ENCODE measurements around the gene ZNF502.
"Not testable (repeated sequence)": the region's sequence is repeated elsewhere in the genome, so short reads cannot be mapped to it uniquely, and the experiment has no call there.

ZNF502 gene

DNA sequence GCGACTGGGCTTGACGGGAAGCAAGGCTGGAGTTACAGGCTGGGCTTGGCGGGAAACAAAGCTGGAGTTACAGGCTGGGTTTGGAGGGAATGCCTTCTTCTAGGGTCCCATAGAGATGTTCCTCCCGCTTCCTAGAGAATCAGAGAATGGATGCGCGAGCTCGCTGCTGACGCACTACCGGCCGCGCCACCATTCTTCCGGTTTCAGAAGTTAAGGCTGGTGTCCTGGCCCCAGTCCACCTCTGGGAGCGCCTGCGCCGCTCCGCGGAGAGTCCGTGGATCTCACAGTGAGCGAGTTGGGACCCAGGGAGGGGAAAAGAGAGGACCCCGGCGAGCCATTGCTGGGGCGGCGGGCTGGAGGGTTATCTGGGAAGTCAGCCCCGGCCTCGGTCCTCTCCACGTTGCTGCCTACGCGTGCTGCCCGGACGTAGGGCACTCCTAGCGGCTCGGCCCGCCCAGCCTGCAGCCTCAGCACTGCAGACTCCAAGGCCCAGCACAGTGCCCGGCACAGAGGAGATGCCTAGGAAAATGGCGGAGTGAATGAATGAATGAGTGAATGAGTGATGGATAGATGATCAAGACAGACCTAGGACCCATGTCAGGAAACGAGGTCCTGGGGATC, at the start of gene ZNF502:
TSS of gene ZNF502 (plus strand) at position 206 of the 621 bp plus-strand sequence. CDS start 7,602 bp downstream, outside the sequence.
- DNase-seq (ENCODE audit: low spot score) = peak; percentile 67

DNA sequence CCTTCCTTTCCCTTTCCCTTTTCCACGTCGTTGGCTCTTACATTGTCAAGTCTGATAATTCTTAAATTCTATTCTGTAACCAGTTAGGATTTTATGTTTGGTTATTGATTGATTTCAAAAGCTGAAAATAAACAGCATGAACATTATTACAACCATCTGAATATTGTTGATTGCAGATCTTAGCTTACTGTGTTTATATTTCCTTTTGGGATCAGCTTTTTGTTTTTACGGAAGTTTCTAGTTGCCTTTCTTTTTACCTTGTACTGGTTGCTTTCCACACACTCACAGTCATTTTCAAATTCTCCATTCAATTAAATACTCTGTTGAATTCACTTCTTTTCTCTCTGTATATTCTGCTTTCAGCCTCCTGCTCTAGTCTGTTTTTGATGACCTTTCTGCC, 47.3 kb upstream of the ZNF502 start:
- DNase-seq (ENCODE audit: low spot score) = no peak

DNA sequence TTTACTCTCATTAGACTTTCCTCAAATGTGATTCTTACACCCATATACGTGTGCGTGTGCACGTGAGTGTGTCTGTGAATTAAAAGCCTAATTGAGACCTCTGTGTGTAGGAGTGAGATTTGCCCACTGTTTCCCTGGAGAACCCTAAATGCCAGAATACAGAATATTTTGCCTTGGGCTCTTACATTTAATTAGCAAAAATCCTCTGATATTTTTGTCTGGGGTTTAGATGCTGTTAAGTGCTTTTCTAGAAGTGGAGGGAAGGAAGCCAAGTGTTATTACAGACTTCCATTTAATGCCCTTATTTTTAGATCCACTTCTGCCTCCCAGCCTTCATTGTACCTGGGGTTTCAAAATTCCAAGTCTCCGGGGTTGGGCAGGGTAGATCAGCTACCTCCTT, 46.1 kb upstream of the ZNF502 start:
- DNase-seq (ENCODE audit: low spot score) = no peak

DNA sequence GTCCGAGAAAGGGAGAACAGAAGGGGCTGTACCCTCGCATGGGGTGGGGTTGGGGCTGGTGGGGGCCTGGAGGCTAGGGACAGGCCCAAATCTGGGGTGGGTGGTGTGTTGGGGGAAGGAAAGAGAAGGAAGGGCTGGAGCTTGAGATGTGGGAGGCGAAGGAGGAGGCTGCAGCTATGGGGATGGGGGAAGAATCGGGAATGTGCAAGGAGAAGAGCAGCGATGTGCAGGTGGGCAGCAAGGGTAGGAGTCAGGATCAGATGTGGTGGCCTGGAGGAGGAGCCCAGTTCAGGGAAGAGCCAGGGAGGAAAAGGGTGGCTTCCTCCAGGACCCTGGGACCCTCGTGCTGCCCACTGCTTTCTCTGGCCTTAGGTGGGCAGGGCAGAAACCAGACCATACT, 42.7 kb upstream of the ZNF502 start:
- DNase-seq (ENCODE audit: low spot score) = no peak

DNA sequence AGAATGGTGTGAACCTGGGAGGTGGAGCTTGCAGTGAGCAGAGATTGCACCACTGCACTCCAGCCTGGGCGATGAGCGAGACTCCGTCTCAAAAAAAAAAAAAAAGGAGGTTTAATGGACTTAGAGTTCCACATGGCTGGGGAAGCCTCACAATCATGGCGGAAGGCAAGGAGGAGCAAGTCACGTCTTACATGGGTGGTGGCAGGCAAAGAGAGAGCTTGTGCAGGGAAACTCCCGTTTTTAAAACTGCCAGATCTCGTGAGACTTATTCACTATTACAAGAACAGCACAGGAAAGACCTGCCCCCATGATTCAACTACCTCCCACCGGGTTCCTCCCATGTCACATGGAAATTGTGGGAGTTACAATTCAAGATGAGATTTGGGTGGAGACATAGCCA, 39.0 kb upstream of the ZNF502 start:
- not testable (repeated sequence) for DNase-seq (ENCODE audit: low spot score)

DNA sequence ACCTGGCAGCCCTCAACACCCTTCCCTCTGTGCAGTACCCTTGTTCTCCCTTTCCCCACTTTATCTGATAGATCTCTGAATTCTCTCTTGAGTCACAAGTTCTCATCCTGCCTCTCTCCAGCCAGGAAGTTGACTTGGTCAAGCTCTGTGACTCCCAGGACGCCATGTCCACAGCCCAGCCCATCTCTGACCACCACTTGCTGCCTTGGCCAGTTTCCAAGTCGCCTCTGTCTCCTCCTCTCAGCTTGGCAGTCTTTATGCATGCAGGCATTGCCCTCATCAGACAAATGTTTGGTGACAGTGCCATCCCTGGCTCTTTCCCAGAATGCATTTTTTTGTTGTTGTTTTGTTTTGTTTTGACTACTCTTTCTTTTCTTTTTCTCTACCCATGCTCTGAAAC, 38.2 kb upstream of the ZNF502 start:
- DNase-seq (ENCODE audit: low spot score) = no peak

DNA sequence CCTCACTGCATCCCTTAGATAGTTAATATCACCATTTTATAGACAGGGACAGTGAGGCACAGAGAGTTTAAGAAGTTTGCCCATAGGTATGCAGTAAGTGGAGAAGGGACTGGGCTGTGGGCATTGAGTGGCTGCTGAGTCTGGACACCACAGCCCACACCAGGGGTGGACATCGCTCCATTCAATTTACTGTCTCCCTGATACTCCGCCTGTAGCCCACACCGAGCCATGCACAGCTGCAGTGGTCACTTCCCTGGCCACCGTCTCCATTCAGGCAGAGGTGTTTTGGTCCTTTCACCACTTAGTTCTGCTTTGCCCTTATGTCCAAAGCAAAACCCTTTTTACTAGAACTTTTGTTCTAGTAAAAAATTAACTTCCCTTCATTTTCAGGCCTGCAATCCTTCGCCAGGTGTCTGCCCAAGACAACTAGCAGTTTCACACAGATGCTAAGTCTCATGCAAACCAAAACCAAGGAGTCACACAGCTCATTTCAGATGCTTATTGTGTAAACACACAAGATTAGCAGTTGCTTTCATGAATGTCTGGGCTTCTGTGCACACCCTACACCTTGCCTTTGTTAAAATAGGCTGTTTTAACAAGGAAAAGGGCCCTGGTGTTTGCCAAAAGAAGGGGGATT, 33.9 kb upstream of the ZNF502 start:
- no peak for DNase-seq (ENCODE audit: low spot score)

DNA sequence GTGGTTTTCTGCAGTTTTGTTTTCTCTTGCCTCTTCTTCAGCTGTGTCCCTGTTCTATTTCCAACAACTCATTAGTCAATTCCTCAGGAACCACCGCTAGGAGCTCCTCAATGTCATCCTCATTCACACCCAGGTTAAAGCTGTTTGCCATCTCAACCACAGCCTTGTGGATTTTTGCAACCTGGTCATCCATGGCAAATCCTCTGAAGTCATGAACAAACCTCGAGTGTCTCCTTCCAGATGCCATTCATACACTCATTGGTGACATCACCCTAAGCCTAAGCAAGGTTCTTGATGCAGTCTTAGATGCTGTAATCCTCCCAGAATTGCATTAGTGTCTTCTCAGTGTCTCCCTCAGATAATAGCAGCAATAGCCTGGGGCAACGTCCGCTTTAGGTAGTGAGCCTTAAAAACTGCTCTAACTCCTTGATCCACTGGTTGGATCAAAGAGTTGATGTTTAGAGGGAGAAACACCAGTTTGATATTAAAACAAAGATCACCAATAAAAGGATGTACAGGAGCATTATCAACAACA, 31.5 kb upstream of the ZNF502 start:
- DNase-seq (ENCODE audit: low spot score) = no peak

DNA sequence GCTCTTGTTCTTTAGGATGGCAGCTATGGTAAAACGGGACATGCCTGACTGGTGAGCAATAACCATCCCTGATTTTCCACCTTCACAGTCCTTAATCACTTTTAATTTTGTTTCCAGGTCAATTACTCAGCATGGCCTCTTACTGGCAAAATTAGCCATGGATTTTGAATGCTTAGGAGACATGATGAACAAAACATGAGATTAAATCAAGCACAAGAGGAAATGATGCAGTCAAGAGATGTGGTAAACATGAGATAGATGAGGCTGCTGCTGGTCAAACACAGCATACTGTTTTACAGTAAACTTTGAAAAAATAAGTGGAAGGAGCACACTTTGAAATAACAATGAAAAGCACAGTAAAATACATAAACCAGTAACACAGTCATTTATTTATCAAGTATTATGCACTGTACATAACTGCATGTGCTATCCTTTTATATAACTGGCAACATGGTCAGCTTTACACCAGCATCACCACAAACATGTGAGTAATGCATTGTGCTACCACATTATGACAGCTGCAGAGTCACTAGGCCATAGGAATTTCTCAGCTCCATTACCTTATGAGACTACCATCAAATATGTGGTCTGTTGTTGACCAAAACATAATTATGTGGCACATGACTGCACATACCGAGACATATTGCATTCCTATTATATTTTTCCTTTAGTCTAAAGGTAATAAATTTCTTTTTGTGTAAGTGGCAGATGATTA, 30.1 kb upstream of the ZNF502 start:
- no peak for DNase-seq (ENCODE audit: low spot score)

DNA sequence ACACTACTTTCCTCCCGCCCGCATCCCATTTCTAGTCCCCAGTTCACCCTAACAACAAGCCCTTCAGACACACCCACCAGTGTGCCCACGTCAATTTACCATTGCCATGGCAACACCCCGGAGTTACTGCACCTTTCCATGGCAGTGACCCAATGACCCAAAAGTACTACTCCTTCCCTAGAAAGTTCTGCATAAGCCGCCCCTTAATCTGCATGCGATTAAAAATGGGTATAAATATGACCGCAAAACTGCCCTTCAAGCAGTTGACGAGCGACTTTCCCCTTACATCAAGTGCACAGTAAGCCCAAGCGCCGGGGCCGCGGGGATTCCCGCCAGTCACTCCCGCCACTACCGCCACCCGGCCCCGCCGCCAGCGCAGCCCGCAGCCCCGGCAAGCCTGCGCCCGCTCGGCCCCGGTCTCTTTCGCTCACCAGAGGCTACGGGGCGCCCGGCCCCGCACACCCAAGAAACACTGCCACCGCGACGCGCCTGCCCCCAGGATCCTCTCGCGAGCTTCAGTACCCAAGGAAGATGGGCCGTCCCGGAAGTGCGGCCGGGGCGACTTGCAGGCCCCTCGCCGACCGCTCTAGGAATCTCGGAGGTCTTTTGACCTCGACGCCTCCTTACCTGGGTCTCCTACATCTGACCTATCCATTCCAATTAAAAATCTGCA, 27.2 kb upstream of the ZNF502 start:
- DNase-seq (ENCODE audit: low spot score) = peak; percentile 31

DNA sequence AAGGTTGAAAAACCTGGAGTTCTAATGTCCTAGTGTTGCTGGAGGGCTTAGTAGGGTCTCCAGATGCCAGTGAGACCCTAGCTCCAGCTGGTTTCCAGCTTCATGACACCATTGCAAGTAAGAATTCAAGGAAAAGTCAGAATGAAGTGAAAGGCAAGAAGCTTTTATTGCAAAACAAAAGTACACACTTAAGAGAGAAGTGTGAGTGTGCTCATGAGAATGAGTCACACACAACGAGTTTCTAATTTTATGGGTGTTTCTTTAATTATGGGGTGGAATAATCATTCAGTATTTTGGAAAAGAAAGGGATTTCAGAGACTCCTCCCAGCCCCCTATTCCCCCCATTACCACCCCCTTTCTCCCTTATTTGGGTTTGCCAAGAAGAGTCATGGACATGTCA, 24.6 kb upstream of the ZNF502 start:
- no peak for DNase-seq (ENCODE audit: low spot score)

DNA sequence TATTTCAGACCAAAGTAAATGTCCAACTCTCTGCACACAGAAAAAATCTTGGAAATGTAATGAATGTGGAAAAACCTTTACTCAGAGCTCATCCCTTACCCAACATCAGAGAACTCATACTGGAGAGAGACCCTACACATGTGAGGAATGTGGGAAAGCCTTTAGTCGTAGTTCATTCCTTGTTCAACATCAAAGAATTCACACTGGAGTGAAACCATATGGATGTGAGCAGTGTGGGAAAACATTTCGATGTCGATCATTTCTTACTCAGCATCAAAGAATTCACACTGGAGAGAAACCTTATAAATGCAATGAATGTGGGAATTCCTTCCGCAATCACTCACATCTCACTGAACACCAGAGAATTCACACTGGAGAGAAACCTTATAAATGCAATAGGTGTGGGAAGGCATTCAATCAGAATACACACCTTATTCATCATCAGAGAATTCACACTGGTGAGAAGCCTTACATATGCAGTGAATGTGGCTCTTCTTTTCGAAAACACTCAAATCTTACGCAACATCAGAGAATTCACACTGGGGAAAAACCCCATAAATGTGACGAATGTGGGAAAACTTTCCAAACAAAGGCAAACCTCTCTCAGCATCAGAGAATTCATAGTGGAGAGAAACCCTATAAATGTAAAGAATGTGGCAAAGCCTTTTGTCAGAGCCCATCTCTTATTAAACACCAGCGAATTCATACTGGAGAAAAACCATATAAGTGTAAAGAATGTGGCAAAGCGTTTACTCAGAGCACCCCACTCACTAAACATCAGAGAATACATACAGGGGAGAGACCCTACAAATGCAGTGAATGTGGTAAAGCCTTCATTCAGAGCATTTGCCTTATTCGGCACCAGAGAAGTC, 9.0 kb downstream of the ZNF502 start:
- DNase-seq (ENCODE audit: low spot score) = no peak

DNA sequence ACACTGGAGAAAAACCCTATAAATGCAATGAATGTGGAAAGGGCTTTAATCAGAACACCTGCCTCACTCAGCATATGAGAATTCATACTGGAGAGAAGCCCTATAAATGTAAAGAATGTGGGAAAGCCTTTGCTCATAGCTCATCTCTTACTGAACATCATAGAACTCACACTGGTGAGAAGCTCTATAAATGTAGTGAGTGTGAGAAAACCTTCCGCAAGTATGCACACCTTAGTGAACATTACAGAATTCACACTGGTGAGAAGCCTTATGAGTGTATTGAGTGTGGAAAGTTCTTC, 9.6 kb downstream of the ZNF502 start:
- no peak for DNase-seq (ENCODE audit: low spot score)

DNA sequence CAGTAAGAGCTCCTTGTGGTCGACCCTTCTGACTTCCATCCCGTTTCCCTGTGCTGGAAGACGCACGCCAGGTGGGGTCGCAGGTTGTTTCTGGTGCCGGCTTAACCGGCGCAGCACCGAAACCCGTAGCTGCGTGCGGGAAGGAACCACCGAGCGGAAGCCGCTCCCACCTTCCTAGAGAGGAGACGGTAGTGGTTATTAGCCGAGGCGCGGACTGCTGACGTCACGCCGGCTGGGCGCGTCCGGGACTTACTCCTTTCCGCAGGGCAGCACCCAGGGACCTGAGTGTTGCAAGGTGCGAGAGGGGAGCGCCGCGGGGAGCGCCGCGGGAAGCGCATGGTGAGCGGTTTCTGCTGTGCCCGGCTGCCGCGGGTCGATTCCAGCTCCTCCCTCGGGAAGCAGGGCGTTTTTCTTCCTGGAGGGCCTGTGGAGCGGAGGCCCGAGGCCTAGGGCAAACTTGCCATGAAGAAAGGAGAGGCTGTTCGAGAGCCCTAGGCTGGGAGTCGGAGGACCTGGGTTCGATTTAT, 17.0 kb downstream of the ZNF502 start, which contains the start of gene ZNF501:
TSS of gene ZNF501 (plus strand) at position 252 of the 527 bp plus-strand sequence. CDS start 4,787 bp downstream, outside the sequence.
- peak; percentile 46 for DNase-seq (ENCODE audit: low spot score)

DNA sequence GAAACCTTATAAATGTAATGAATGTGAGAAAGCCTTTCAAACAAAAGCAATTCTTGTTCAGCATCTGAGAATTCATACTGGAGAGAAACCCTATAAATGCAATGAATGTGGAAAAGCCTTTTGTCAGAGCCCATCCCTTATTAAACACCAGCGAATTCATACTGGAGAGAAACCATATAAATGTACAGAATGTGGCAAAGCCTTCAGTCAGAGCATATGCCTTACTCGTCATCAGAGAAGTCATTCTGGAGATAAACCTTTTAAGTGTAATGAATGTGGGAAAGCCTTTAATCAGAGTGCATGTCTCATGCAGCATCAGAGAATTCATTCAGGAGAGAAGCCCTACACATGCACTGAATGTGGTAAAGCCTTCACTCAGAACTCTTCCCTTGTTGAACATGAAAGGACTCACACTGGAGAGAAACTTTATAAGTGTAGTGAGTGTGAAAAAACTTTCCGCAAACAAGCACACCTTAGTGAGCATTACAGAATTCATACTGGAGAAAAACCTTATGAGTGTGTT, 22.2 kb downstream of the ZNF502 start:
- no peak for DNase-seq (ENCODE audit: low spot score)

DNA sequence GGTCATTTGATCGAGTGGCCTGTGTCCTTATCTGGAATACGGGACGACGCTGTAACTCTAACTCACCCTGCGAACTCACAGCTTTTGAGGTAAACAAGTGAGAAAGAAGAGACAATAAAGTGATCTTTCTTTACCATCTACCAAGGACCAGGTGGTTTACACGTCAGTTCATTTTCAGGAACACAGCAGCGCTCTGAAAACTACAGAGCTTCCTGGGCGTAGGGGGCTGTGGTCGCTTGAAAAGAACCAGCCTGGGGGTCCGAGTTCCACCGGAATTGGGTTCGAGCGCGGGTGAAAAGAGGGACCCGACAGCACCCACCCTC, 48.6 kb downstream of the ZNF502 start:
- DNase-seq (ENCODE audit: low spot score) = no peak

DNA sequence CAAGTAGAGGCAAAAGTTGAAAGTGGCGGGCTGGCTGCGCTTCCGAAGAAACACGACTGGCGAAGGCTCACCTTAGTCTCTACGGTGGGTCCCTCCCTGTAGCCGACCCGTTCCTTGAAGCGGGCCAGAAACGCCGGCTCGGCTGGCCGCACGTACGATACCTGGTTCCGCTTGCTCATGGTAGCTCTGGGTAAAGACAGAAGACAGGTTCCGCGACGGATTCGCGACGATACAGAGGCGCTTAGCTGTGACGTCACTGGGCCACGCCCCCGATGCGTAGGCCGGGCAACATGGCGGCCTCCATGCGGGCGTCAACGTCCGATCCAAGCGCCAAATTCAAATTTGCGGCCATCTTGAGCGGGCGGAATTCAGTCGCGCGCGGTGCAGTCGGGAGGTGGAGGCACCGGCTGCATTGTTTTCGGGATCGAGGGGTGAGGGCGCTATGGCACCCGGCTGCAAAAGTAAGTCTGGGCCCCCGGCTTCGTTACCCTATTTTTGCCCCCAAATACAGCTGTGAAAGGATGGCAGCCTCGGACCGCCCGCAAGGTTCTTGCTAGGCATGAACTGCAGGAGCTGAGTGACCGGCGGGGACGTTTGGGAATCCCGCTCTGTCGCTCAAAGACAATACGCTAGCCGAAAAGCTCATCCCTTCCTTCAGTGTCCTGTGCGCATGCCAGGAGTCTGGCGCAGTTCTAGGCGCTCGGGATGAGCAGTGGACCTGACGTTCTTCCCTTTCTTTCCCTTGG, 49.1 kb downstream of the ZNF502 start, which contains the start of the genes KIAA1143 and KIF15:
TSS of gene KIAA1143 (minus strand) at position 196 of the 746 bp plus-strand sequence. CDS start at position 179, 17 bp downstream.
TSS of gene KIF15 (plus strand) at position 371 of the 746 bp plus-strand sequence. CDS start at position 443, 72 bp downstream.
- peak; percentile 91 for DNase-seq (ENCODE audit: low spot score)

DNA sequence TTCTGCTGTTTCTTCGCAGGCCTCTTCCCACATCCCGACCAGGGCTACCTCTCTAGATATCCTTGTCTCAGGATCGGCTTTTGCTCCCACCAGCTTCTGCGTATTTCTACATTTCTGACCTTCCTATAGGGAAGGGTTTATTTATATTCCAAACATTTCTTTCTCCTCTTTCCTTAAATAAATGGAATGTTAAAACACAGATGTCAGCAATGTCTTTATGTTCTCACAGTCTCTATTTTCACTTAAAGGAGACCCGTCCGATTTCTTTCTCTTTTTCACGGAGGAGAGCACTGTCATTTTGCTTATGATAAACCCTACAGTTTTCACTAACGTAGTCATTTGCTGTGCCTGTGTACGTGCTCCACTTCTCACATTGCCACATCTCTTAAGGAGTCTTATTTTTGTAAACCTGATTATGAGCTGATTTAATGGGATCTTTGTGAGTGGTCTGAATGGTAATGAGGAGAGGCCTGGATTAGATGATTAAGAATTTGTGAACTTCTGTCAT, 49.8 kb downstream of the ZNF502 start:
- DNase-seq (ENCODE audit: low spot score) = peak; percentile 31

DNA sequence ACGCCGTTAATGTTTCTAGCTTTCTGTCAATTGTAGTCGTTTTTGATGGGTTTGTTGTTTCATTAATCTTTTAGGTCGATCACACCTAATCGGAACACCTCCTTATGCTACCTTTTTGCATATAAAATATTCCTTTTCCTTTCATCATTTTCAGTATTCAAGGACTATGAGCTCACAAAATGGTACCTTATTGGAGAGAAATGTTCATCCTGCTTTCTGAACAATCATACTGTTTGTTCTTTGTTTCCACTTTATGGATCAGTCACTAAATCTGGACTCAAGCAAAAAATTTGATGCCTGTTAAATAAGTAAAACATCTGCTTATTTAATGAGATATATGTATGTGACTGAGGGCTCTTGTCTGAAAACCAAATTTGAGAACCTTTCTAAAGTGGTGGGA, 50.2 kb downstream of the ZNF502 start:
- no peak for DNase-seq (ENCODE audit: low spot score)

DNA sequence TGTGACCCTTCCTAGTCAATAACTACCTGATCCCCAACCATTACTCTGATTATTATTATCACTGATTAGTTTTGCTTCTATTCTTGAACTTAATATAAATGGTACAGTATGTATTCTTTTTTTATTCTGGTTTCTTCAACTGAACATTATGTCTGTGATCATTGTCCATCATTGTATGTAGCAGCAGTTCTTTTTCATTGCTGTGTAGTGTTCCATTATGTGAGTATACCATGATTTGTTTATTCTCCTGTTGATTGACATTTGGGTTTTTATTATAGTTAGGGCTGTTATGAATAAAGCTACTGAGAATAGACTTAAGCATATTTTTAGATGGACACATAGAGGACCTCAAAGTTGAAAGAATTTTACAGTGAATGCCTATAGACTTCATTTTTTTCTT, 51.8 kb downstream of the ZNF502 start:
- no peak for DNase-seq (ENCODE audit: low spot score)
